ENCODE results near the gene NEK7.
"Not testable (repeated sequence)": the region's sequence is repeated elsewhere in the genome, so short reads cannot be mapped to it uniquely, and the experiment has no call there.

NEK7 gene

DNA sequence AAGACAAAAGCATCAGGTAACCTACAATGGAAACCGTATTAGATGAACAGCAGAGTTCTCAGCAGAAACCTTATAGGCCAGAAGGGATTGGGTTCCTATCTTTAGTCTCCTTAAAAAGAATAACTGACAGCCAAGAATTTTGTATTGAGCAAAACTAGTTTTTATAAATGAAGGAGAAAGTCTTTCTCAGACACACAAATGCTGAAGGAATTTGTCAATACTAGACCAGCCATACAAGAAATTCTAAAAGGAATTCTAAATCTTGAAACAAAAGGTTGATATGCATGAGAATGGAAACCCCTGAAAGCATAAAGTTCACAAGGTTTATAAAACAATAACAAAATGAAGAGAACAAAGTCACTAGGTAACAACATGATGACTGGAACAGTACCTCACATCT is 58.1 kb downstream of the NEK7 start:
- no peaks in the 10 kb centered on the region for H3F3A ChIP-seq (ENCODE audit: insufficient read depth, low read length)
- no peak for TF ChIP-seq EZH2 (IDR thresholded peaks at IDR 0.05; ENCODE audit: borderline replicate concordance, low read length)
- TF ChIP-seq, protein P1, sequence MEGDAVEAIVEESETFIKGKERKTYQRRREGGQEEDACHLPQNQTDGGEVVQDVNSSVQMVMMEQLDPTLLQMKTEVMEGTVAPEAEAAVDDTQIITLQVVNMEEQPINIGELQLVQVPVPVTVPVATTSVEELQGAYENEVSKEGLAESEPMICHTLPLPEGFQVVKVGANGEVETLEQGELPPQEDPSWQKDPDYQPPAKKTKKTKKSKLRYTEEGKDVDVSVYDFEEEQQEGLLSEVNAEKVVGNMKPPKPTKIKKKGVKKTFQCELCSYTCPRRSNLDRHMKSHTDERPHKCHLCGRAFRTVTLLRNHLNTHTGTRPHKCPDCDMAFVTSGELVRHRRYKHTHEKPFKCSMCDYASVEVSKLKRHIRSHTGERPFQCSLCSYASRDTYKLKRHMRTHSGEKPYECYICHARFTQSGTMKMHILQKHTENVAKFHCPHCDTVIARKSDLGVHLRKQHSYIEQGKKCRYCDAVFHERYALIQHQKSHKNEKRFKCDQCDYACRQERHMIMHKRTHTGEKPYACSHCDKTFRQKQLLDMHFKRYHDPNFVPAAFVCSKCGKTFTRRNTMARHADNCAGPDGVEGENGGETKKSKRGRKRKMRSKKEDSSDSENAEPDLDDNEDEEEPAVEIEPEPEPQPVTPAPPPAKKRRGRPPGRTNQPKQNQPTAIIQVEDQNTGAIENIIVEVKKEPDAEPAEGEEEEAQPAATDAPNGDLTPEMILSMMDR (IDR thresholded peaks at IDR 0.05; ENCODE audit: low read length) = no peak

DNA sequence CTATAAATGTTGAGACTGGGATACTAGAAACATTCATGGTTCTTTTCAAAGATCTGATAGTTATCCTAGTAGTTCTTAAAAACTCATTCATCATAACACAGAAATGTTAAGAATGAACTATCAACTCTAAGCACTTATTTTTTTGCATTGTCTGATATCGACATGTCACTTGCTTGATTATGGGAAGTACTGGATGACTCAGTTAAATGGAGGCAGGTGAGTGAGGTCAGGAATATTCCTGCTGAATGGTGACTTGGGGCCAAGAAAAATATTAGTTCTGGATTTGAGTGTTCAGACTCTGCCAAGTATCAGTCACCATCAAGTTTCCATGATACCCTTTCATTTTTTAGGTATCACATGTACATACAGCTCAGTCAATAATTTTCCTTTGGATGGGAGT is 63.6 kb downstream of the NEK7 start:
- no peak overlapping the region for H2AFZ ChIP-seq (ENCODE audit: low read length)

More for the DNA sequence above, 58.1 kb downstream of the NEK7 start:
- Histone ChIP-seq H3K27me3 (ENCODE audit: insufficient read depth, low read length) (no peaks in the 10 kb centered on the region), H3K79me2 (ENCODE audit: insufficient read depth, low read length) (no peaks in the 10 kb centered on the region), H3K27ac (ENCODE audit: low read depth, low read length, poor library complexity, severe bottlenecking) (no peak overlapping the region), H3K4me2 (ENCODE audit: low read length) (no peak overlapping the region), H2AFZ (ENCODE audit: low read length) (no peak overlapping the region), H3K4me3 (ENCODE audit: low read depth, low read length, poor library complexity, severe bottlenecking) (no peak overlapping the region), H4K20me1 (ENCODE audit: insufficient read depth, low read length) (no peaks in the 10 kb centered on the region), H3K9ac (ENCODE audit: low read length) (no peak overlapping the region), H3K36me3 (ENCODE audit: insufficient read depth, low read length) (no peaks in the 10 kb centered on the region), H3K9me2 (ENCODE audit: low read depth, low read length) (no peaks in the 10 kb centered on the region), H3K9me3 (ENCODE audit: low read length) (0 out of 2 replicates have a peak, but pooled peaks cover 2% of the 10 kb centered on the region), H3K4me1 (ENCODE audit: insufficient read depth, low read length, severe bottlenecking) (no peaks in the 10 kb centered on the region)

DNA sequence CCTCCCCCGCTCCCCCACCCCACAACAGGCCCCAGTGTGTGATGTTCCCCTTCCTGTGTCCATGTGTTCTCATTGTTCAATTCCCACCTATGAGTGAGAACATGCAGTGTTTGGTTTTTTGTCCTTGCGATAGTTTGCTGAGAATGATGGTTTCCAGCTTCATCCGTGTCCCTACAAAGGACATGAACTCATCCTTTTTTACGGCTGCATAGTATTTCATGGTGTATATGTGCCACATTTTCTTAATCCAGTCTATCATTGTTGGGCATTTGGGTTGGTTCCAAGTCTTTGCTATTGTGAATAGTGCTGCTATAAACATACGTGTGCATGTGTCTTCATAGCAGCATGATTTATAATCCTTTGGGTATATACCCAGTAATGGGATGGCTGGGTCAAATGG is 70.2 kb downstream of the NEK7 start:
- H3K27ac ChIP-seq (ENCODE audit: low read depth, low read length, poor library complexity, severe bottlenecking); H4K20me1 ChIP-seq (ENCODE audit: insufficient read depth, low read length); H2AFZ ChIP-seq (ENCODE audit: low read length); H3K4me1 ChIP-seq (ENCODE audit: insufficient read depth, low read length, severe bottlenecking); H3F3A ChIP-seq (ENCODE audit: insufficient read depth, low read length); H3K9me3 ChIP-seq (ENCODE audit: low read length); H3K9ac ChIP-seq (ENCODE audit: low read length); H3K4me2 ChIP-seq (ENCODE audit: low read length); H3K4me3 ChIP-seq (ENCODE audit: low read depth, low read length, poor library complexity, severe bottlenecking); H3K9me2 ChIP-seq (ENCODE audit: low read depth, low read length); H3K79me2 ChIP-seq (ENCODE audit: insufficient read depth, low read length); H3K27me3 ChIP-seq (ENCODE audit: insufficient read depth, low read length); H3K36me3 ChIP-seq (ENCODE audit: insufficient read depth, low read length): not testable (repeated sequence)

More for the DNA sequence above, 63.6 kb downstream of the NEK7 start:
- TF ChIP-seq, protein P1 (IDR thresholded peaks at IDR 0.05; ENCODE audit: low read length) = no peak
- no peak for TF ChIP-seq EZH2 (IDR thresholded peaks at IDR 0.05; ENCODE audit: borderline replicate concordance, low read length)
- H3K27ac ChIP-seq (ENCODE audit: low read depth, low read length, poor library complexity, severe bottlenecking) = no peak overlapping the region
- no peaks in the 10 kb centered on the region for H3K36me3 ChIP-seq (ENCODE audit: insufficient read depth, low read length)
- H3K4me2 ChIP-seq (ENCODE audit: low read length) = no peak overlapping the region
- H3K9ac ChIP-seq (ENCODE audit: low read length) = no peak overlapping the region
- no peaks in the 10 kb centered on the region for H3K79me2 ChIP-seq (ENCODE audit: insufficient read depth, low read length)
- no peaks in the 10 kb centered on the region for H3K27me3 ChIP-seq (ENCODE audit: insufficient read depth, low read length)
- no peaks in the 10 kb centered on the region for H3K9me2 ChIP-seq (ENCODE audit: low read depth, low read length)
- H3F3A ChIP-seq (ENCODE audit: insufficient read depth, low read length) = no peaks in the 10 kb centered on the region
- no peak overlapping the region for H3K4me3 ChIP-seq (ENCODE audit: low read depth, low read length, poor library complexity, severe bottlenecking)
- H3K9me3 ChIP-seq (ENCODE audit: low read length) = no peaks in the 10 kb centered on the region
- H4K20me1 ChIP-seq (ENCODE audit: insufficient read depth, low read length) = no peaks in the 10 kb centered on the region
- no peaks in the 10 kb centered on the region for H3K4me1 ChIP-seq (ENCODE audit: insufficient read depth, low read length, severe bottlenecking)

DNA sequence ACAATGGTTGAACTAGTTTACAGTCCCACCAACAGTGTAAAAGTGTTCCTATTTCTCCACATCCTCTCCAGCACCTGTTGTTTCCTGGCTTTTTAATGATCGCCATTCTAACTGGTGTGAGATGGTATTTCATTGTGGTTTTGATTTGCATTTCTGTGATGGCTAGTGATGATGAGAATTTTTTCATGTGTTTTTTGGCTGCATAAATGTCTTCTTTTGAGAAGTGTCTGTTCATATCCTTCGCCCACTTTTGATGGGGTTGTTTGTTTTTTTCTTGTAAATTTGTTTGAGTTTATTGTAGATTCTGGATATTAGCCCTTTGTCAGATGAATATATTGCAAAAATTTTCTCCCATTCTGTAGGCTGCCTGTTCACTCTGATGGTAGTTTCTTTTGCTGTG is 70.7 kb downstream of the NEK7 start:
- H3K9me3 ChIP-seq (ENCODE audit: low read length); H3K9me2 ChIP-seq (ENCODE audit: low read depth, low read length); H3K9ac ChIP-seq (ENCODE audit: low read length); H3K79me2 ChIP-seq (ENCODE audit: insufficient read depth, low read length); H3K27ac ChIP-seq (ENCODE audit: low read depth, low read length, poor library complexity, severe bottlenecking); H3K4me1 ChIP-seq (ENCODE audit: insufficient read depth, low read length, severe bottlenecking); H3K4me3 ChIP-seq (ENCODE audit: low read depth, low read length, poor library complexity, severe bottlenecking); H2AFZ ChIP-seq (ENCODE audit: low read length); H3K36me3 ChIP-seq (ENCODE audit: insufficient read depth, low read length); H4K20me1 ChIP-seq (ENCODE audit: insufficient read depth, low read length); H3K27me3 ChIP-seq (ENCODE audit: insufficient read depth, low read length); H3K4me2 ChIP-seq (ENCODE audit: low read length); H3F3A ChIP-seq (ENCODE audit: insufficient read depth, low read length): not testable (repeated sequence)

All from OCI-LY1 (cell line).